Femur (tissue), 1 donor: Measurements from ENCODE around the gene GRM3.

Experiments used
- DNase-seq: peaks from one replicate; pipeline ENCODE4 v3.0.0-alpha.2; 2017

Gene GRM3

DNA sequence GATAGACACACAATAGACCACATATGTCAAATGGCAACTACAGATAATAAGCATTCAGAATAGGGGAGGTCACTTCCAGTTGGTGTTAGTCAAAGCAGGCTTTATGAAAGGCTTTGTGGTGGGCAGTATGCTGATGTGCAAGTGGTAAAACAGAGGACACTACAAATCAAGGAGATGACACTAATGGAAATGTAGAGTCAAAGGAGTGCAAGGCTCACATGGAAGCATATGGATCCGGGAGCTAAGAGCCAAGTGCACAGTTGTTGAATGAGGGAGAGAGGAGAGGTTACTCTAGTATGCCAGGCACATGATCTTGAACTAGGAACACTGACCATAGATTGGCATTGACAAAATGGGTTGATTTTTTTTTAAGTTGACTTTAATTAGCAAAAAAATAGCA lies 62.7 kb downstream of the GRM3 start:
- DNase-seq = no peak

DNA sequence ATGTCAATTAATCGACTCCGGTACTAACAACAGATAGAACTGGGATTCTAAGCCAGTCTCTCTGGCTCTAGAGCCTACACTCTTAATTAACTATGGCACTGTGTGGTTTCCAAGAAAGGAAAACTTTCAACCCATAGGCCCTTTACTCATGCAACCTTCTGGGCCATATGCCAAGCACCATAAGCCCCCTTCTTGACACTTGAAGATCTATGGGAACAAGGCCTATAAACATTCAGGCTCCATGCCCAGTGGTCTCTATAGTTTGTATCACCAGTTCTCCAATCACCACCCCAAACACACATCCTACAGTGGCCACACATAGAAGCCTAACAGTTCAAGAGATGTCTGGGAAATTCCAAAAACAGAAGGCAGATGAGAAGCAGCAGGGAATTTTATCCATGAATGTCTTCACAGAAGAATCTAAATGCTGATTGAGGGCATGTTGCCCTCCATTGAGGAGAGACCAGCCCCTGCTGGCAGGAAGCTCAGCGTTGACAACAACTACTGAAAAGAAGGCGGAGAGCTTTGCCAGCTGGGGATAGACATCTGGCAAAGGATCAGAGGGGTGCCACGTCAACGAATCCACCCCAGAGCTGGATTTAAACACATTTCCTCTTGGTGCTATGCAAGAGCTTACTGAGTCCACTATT lies 64.4 kb downstream of the GRM3 start:
- DNase-seq = peak; percentile 15

DNA sequence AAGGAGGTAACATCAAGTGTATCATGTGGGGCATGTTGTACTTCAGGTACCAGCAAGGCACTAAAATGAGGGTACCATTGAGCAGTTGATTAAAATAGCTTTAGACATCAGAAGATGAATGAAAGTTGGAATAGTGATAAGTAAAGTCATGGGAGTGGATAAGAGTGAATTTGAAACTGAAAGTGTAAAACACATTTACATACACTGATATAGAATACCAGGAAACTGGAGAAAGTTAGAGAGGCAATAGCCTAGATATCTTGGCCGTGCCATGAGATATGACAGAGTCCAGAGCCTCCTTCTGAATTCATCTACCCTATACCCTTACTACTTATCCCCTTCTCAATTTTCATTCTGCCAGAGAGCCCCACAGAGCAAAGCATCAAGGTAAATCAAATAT lies 76.6 kb downstream of the GRM3 start:
- DNase-seq = no peak

DNA sequence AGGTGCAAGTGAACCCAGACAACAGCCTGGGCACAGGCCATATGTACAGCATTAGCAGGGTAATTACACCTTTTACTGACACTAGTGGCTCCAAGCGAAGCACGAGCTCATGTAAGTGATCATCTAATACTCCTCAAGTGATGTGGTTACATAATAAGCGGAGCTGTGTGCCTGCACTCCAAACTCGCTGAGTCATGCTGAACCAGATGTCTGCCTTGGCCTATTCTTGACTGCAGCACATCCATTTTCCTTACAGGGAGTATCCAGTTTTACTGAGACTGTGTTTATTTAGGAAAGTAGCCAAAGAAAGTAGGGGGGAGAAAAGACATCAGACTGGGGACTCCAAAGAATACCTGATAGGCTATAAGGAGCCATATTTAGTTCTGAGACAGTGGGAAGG lies 90.1 kb downstream of the GRM3 start:
- DNase-seq = no peak

DNA sequence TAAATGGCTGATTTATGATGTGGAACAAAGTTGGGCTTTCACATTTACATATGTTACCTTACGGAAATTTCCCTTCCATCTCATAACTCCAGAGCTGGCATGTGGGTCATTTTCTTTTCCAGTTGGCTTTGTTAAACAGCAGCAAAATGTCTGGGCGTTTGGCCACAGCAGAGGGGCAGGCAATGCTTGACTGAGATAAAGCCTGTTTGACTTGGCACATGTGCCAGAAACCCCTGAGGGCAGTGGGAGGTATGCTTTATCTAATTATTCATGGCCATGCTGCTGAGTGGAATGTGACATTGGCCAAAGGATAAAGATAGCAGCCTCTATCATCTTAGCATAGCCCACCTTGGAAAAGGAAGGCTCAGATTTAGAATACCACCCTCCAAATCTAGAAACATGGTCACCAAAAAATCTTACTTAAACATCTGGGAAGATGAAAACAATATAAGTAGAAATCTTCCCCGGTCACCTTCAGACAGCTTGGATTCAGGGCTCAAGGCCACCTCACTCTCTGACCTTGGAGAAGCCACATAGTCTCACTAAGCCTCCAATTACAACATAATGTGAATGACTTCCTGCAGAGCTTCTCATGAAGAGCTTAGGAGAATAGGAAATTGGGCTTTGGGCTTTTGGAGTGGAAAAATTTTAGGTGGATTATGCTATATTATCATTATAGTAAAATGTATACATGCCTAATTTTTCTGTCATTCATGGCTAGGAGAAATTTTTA lies 101.5 kb downstream of the GRM3 start:
- no peak for DNase-seq

DNA sequence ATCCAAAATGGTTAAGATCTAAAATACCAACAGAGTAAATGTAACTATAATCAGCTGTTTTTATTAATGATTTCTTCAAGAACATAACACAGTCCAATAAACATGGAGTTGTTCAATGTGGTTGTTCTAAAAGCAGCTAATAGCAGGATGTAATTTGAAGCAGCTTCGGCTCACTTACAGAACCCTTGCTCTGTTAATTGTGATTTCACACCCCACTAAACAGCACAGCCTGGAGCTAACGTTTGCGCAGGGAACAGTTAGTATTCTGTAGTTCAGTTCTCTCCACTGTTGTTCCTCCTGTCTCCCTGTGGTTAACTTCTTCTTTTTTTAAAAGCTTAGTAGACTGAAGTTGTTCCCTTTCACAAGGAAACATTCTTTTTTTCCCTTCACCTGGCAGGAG lies 104.0 kb downstream of the GRM3 start:
- DNase-seq = no peak

DNA sequence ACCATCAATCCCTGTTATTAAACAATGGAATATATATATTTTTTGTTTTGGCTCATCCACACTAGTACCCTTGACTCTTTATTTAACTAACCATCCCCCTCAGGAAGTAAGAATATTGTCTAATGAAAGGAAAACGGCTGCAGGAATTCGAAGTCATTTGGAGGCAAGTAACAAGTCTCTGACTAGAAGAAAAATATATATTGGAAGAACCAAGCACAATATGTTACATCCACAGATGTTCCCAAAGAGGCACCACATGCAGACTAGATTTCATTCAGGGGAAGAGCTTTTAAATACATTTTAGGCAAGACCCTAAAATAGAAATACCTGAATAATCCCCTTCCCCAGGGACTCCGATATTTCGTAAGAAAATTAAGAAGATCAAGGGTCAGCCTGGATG lies 104.5 kb downstream of the GRM3 start:
- DNase-seq = no peak

DNA sequence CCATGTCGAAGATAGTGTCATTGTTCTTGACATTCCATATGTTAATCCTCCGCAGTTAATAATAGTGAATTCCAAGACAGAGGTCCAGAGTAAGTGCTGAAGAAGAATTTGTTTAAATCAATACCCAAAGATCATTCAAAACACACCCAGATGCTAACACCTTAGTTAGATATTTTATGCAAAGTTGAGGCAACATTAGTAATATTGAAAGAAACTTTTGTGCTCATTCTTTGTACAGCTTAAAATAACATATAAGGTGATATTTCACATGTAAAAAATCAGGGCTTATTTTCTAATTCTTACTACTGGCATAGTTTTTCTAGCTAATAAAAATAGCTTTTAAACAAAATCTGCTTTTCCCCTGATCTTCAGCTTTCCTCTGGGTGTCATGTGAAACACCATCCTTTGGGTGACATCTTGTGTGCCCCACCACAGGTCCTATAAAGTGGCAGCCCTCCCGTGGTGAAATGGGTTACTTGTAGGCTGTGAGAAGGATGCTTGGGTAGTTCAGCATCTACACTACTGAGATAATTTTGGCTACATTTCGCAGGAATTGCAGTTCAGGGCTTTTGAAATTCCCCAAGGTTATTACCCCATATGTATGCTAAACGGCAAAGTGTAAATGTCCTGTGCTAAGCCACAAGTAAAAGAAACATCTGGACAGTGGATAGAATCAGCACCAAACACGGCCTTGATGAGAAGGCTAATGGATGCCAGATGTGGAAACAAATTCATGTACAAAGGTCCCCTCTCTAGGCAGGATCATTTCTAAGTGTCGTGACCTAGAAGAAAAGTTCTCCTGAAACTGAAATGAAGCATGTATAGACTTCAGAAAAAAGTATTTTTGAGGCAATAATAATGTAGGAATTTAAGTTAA lies 105.4 kb downstream of the GRM3 start:
- peak; percentile 33 for DNase-seq

DNA sequence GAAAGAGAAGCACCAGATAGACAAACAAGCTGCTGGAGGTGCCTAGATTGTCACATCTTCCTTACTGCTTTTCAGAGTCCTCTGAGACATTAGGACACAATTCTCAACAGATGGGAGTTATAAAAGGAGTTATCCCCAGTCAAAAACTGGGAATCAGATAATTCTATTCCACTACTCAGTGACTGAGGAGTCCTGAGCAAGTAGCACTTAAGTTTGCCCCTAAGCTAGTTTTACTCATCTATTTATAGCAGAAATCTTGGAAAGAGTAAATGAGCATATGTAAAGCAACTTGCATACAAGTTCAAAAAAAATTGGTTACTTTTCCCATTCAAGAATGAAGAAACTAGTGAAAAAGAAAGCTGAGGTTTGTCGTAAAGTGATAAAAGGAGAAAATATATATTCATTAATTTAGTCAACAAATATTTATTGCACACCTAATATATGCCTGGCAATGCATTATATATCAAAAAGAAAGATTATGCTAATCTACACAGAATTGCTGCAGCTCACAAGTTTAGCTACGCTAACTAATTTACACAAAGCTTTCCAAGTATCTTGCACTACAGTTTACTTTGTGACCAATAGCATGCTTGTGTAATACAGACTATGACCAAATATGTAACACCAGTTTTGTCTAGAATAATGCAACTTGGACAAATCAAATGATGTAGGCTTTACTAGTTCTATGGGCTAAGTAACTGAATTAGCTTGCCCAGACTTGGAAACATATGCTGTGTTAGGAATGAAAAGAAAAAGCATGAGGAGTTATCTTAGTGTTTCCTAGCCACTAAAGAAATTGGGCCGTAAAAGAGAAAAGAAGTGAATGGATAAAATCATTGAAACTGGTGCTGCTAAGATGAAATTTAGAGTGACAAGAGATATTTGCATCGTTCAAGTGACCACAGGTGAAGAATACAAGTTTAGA lies 106.3 kb downstream of the GRM3 start:
- no peak for DNase-seq

DNA sequence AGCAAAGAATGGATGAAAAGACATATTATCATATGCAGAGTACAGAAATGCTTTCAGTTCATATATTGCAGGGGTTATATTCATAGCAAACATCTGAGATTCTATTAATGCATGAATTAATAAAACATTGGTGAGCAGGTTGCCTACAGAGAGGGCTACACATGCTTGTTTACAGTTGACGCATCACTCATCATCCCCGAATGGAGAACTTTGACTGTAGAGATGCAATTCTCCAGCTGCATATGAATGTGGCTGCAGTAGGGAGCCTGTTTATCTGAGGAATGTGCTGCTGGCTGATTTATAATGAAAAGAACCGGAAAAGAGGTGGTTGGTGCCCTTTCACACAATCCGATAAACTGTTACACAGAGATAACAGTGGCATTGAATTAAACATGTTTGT lies 116.5 kb downstream of the GRM3 start:
- no peak for DNase-seq

DNA sequence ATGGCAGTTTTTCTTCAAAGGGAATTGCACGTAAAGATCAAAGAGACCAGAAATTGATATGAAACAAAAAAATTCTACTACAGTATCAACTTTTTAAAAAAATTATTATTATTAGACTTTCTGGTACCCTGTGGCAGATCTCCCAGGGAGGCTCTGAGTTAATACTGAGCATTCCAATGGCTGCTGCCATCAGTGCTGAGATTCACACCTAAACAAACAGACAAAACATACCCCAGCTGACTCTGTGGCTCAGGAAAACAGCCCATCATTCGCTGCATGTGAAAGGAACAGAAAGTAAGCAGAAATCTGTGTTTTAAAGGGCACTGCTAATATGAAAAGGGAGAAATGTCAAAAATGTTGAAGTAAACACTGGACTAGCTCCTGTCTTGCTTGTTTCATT lies 118.4 kb downstream of the GRM3 start:
- no peak for DNase-seq

DNA sequence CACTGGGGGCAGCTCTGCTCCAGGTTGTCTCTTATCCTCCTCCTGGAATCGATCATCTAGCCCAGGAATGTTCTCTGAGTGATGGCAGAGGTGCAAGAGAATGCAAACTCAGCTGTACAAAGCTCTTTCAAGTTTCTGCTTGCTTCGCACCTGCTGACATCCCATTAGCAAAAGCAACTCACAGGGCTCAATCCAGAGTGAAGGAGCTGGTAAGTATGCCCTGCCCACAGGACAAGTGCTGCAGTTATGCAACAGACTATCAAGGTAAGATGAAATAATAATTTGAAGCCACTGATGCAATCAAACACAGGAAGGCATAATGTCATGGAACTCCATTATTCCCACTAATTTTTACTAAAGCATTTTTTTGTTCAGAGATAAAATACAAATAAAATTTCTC lies 122.2 kb downstream of the GRM3 start:
- DNase-seq = no peak

DNA sequence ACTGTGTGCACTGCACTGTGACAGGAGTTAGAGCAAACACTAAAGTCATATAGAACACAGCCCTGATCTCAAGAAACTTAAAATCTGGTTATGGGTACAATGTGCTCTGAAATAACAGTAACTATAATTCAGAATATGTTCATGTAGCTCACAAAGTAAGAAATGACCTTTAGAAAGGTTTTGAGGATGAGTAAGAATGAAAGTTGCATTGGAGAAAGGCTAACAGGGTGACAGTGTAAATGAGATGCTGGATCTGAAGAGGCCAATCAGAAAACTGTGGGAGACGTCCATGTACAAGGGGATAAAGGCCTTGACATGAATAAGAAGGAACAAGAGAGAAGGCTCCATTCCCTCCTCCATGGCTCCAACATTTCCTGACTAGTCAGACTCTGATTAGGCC lies 124.7 kb downstream of the GRM3 start:
- DNase-seq = no peak

DNA sequence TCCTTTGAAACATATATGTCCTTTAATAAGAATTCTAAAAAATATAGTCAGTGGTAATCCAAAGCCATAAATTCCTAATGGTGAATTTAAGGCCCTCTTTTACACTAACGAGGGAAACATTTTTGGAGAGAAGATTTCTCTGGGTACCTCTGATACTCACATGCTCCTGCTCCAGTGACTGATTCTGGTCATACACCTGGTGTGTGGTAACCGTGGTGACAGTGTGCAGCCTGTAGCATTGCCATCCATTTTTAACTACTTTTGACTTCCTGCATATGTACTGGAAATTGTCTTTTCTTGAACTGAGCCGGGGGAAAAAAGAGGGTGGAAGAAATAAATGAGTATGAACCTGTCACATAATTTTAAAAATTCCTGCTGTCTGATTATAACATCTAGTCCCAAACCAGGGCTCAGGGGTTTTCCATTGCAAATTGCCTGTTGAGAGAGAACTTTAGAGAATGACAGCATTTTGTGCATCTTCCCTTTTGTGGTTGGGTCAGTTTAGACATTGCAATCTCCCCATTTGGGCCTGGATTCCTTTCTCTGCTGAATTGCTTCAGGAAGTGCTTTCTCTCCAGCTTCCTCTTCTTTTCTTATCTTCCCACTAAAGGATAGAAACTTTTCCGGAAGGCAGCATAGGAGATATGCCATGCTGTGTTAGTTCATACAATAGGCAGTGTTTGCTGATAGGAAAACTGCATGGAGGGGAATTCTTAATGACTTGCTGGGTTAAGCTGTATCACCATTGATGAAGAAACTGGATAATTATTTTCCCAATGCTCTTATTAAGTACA lies 125.5 kb downstream of the GRM3 start:
- DNase-seq = no peak

DNA sequence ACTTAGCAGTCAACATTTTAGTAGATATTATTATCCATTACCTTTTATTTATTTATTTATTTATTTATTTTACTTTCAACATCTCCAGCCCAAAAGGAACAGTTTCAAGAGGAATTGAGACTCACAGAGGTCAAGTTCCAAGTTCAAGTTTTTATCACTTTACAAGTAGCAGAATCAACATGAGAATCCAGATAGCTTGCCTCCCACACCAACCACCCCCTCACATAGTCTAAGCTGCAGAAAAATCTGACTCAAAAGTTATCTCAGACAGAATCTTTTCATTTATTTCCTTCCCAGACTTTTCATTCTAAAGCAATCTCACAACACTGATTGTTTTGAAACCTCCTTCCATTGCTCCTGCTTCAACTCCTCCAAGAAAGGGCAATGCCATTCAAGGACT lies 129.6 kb downstream of the GRM3 start:
- no peak for DNase-seq

DNA sequence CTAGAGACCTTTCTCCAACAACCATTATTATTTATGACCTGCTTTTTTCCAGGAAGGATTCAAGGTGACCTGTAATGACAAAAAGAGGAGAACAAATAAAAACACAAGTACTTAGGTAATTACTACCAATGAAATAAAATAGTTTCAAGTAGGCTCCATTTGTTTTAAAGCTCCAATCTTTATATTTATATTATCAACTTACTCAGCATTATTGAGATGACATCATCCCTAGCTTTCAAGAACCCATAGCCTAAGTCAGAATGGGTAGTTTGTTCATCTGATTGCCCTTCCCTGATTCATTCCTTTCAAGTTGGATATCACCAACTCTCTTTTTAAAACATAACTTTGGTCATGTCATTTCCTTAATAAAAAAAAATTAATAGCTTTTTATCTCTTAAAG lies 131.5 kb downstream of the GRM3 start:
- DNase-seq = no peak

DNA sequence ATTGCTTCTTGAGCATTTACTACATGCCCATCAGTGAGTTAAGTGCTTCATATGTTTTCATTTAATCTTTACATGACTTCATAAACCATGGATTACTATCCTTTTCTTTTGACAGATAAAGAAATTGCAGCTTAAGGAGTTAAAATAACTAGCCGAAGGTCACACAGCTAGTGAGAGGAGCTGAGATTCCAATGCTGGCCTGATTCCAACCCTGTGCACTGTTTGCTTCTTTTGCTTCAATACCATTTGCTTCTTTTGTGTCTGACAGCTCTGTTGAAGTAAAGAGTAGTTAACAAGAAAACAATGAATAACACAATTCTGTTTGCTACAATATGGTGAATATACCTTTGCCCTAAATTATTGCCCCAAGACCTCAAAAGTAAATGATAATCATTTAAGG lies 132.4 kb downstream of the GRM3 start:
- DNase-seq = no peak

DNA sequence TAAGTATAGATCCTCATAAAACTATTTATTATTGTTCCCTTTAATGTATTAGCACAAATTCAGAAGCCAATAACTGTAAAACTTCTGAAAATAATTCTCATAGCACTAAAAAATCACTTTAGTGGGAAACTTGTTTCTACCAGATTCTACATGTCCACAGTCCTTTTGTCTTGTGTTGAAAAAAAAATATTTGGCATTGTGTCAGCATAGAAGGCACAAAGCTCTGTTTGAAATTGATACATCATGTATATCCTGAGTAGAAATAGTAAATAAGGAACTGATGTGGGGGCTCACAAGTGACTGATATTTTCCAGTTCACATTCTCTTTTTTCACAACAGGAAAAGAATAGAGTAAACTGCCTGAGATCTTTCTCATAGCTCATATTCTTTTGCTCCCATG lies 134.6 kb downstream of the GRM3 start:
- DNase-seq = no peak

DNA sequence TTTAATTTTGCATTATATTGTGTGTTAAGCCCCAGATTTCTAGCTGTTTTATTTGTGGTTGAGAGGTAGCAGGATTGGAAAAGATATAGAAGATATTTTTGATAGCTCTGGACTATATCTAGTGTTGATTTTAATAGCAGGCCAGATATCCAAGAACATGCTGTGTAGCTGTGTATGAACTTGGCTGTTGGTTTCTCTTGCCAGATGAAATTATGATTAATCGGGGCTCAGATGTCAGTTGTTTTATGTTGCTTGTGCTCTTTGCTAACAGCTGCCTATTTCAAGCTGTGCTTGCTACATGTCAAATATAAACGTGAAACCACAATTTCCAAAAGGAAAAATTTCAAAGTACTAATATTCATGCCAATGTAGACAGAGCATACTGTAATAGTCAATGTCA lies 141.1 kb downstream of the GRM3 start:
- DNase-seq = no peak

DNA sequence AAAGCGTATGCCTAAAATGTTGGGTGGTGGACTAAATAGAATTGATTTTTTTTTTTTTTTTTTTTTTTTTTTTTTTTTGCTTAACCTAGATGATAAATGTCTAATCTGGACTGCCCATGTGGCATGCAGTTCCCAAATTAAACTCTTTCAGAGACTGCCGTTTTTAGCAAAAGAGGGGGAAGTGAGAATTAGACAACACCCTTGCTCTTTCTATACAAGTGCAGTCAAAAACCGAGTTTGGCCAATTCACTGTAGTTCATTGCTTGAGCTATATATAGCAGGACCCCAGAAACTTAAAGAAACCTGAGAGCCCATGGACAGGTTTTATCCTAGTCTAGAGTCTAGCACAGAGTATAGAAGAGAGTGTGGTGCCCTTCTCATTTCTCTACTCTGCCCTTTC lies 141.9 kb downstream of the GRM3 start:
- no peak for DNase-seq

DNA sequence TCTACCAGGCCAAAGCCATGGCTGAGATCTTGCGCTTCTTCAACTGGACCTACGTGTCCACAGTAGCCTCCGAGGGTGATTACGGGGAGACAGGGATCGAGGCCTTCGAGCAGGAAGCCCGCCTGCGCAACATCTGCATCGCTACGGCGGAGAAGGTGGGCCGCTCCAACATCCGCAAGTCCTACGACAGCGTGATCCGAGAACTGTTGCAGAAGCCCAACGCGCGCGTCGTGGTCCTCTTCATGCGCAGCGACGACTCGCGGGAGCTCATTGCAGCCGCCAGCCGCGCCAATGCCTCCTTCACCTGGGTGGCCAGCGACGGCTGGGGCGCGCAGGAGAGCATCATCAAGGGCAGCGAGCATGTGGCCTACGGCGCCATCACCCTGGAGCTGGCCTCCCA lies 142.7 kb downstream of the GRM3 start:
- DNase-seq = no peak

DNA sequence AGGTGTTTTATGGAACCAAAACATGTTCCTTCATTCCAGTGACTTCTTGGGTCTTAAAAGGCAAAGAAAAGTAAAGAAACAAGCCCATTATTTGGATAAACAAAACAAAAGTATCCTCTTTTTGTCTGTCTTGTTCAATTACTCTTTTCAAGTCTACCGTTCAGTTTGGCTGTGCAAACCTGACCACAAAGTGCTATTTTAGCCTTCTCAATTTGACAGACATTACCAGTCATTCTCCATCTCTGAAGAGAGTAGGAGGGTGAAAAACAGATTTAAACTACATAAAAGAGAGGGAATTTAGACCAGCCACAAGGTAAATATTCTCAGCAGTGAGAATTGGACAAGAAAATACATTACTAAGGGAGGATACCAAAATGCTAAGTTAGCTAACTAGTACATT lies 145.2 kb downstream of the GRM3 start:
- no peak for DNase-seq
